Endothelial cell (in vitro differentiated cells): Measurements from ENCODE around the gene EBLN1. TPM values are rescaled to one million over a fixed set of nuclear protein-coding genes. Genes with fewer than 3 reads are reported as not detected.
"Not testable (repeated sequence)": the region's sequence is repeated elsewhere in the genome, so short reads cannot be mapped to it uniquely, and the experiment has no call there.

Experiments used
- DNase-seq: peaks from one replicate; pipeline ENCODE4 v3.0.0; 2021; ENCODE audit warnings: low spot score
- H3K27ac Mint-ChIP-seq: one replicate; pipeline ENCODE4 v1.8.0; 2021; ENCODE audit warnings: mixed read lengths, inconsistent platforms; ENCODE audit not compliant: unreplicated experiment
- H3K27me3 Mint-ChIP-seq: one replicate; pipeline ENCODE4 v1.8.0; 2021; ENCODE audit warnings: mild to moderate bottlenecking, moderate library complexity, mixed read lengths, inconsistent platforms; ENCODE audit not compliant: unreplicated experiment
- H3K36me3 Mint-ChIP-seq: one replicate; pipeline ENCODE4 v1.8.0; 2021; ENCODE audit warnings: mild to moderate bottlenecking, low read depth, mixed read lengths, inconsistent platforms; ENCODE audit not compliant: unreplicated experiment
- H3K4me1 Mint-ChIP-seq: one replicate; pipeline ENCODE4 v1.8.0; 2021; ENCODE audit warnings: mild to moderate bottlenecking, mixed read lengths, inconsistent platforms; ENCODE audit not compliant: unreplicated experiment
- H3K4me3 Mint-ChIP-seq: one replicate; pipeline ENCODE4 v1.8.0; 2021; ENCODE audit warnings: mild to moderate bottlenecking, mixed read lengths, inconsistent platforms; ENCODE audit not compliant: unreplicated experiment
- H3K9me3 Mint-ChIP-seq: one replicate; pipeline ENCODE4 v1.8.0; 2021; ENCODE audit warnings: mixed read lengths, inconsistent platforms; ENCODE audit not compliant: unreplicated experiment
- CTCF ChIP-seq: fragments of 200-600 bp; sonication (generic); IDR thresholded peaks from one replicate; pipeline ENCODE4 v1.5.0; 2021; ENCODE audit warnings: antibody characterized with exemption; ENCODE audit not compliant: unreplicated experiment
- total RNA-seq: library from RNA; stranded (reverse); fragmentation: NEBNext Ultra II Directional; extraction: Animal tissue kit (Norgen Biotek cat#: 25700); gene quantifications from one replicate; pipeline ENCODE4 v1.2.1, GENCODE V29; 2021; ENCODE audit not compliant: unreplicated experiment

Gene EBLN1
- total RNA-seq, 1 donor from 2014 or later: not detected

DNA sequence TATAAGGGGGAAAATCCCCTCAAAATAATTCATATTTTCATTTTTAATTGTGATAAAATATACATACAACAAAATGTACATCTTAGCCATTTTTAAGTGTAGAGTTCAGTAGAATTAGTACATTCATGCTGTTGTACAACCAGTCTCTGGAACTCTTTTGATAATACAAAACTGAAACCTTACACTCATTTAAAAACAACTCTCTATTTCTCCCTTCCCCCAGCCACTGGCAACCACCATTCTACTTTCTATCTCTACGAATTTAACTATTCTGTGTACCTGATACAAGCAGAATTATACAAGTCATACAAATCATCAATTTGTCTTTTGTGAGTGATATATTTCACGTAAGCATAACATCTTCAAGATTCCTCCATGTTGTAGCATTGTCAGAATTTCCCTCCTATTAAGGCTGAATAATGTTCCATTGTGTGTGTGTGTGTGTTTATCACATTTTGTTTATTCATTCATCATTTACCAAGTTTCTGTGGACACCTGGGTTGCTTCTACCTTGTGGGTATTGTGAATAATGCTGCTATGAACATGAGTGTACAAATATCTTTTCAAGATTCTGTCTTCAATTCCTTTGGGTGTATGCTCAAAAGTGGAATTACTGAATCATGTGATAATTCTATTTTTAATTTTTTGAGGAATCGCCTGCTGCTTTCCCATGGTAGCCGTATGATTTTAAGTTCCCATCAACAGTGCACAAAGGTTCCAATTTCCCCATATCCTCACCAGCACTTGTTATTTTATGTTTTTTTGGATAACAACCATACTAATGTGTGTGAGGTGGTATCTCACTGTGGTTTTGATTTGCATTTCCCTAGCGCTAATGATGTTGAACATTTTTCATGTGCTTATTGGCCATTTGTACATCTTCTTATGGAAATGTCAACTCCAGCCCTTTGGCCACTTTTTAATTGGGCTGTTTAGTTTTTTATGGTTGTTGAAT lies 4.7 kb upstream of the EBLN1 start:
- no peaks in the 10 kb centered on the region for H3K27me3 Mint-ChIP-seq
- H3K9me3 Mint-ChIP-seq: no peaks in the 10 kb centered on the region
- DNase-seq: no peak
- H3K36me3 Mint-ChIP-seq: no peaks in the 10 kb centered on the region
- H3K27ac Mint-ChIP-seq: no peak overlapping the region
- H3K4me1 Mint-ChIP-seq: no peaks in the 10 kb centered on the region
- H3K4me3 Mint-ChIP-seq: no peak overlapping the region
- TF ChIP-seq CTCF: no peak

GRCh38 chr10:22219308-22219707 lies 1.5 kb upstream of the EBLN1 start:
- Mint-ChIP-seq H3K27ac (no peak overlapping the region), H3K27me3 (no peaks in the 10 kb centered on the region), H3K4me1 (no peaks in the 10 kb centered on the region), H3K4me3 (no peak overlapping the region), H3K9me3 (no peaks in the 10 kb centered on the region), H3K36me3 (no peaks in the 10 kb centered on the region)
- no peak for TF ChIP-seq CTCF
- no peak for DNase-seq

GRCh38 chr10:22218448-22218847 lies 633 bp upstream of the EBLN1 start:
- H3K27me3 Mint-ChIP-seq: no peaks in the 10 kb centered on the region
- DNase-seq: no peak
- no peak overlapping the region for H3K4me3 Mint-ChIP-seq
- H3K27ac Mint-ChIP-seq: no peak overlapping the region
- H3K36me3 Mint-ChIP-seq: no peaks in the 10 kb centered on the region
- H3K9me3 Mint-ChIP-seq: no peaks in the 10 kb centered on the region
- no peak for TF ChIP-seq CTCF
- H3K4me1 Mint-ChIP-seq: no peaks in the 10 kb centered on the region

GRCh38 chr10:22217084-22217483 lies 731 bp downstream of the EBLN1 start:
- not testable (repeated sequence) for H3K36me3 Mint-ChIP-seq, H3K27ac Mint-ChIP-seq, DNase-seq, H3K27me3 Mint-ChIP-seq, H3K9me3 Mint-ChIP-seq, H3K4me1 Mint-ChIP-seq, H3K4me3 Mint-ChIP-seq

- no peak for DNase-seq
- H3K36me3 Mint-ChIP-seq: no peaks in the 10 kb centered on the region
- H3K9me3 Mint-ChIP-seq: no peaks in the 10 kb centered on the region
- H3K27ac Mint-ChIP-seq: no peak overlapping the region
- no peaks in the 10 kb centered on the region for H3K4me1 Mint-ChIP-seq
- no peak for TF ChIP-seq CTCF
- no peaks in the 10 kb centered on the region for H3K27me3 Mint-ChIP-seq
- H3K4me3 Mint-ChIP-seq: no peak overlapping the region
These were observed 7.5 kb downstream of the EBLN1 start for GRCh38 chr10:22210267-22210666.
